OCI-M2 (cell line): Measurements from ENCODE around the gene DCHS1.
A peak's percentile ranks its signal among the peaks of the same experiment; 100 is the strongest.

Experiments
- DNase-seq: peaks from one replicate; lab custom pipeline; 2025; ENCODE audit not compliant: unreplicated experiment; lab: John Stamatoyannopoulos, UW

The DCHS1 gene

DNA sequence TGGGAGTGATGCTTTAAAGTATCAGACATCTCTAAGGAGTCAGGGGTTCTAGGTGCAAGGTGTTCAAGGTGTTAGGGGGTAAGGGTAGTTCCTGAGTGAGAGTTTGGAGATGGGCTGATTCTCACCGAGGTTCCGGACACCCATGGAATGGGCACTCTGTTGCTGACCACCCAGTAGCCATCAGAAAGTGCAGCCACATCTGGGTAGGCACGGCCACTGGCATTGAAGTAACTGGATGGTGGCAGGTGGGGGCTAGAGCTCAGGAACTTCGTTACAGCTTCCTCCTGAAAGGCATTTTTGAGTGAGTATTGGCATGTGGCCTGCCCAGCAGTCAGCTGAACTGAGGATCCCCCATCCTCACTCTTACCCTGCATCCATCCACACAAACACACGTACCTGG is 40.6 kb downstream of the DCHS1 start:
- no peak for DNase-seq

DNA sequence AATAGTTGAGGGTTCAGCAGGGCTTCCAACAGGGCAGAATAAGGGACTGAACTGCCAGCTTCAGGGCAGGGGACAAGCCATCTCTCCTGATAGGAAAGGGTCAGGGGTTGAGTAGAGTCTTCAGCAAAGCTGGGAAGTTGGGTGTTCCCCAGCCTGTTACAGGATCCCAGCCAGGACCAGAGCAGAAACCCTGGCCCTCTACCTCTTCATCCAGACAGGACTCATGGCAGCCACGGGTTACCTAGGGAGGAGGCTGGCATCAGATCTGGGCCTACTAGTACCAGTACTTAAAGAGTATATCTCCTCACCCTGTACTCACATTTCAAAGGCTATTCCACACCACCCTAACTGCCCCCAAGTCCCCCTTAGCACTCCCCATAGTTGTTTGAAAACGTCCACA is 41.2 kb downstream of the DCHS1 start:
- DNase-seq = no peak

DNA sequence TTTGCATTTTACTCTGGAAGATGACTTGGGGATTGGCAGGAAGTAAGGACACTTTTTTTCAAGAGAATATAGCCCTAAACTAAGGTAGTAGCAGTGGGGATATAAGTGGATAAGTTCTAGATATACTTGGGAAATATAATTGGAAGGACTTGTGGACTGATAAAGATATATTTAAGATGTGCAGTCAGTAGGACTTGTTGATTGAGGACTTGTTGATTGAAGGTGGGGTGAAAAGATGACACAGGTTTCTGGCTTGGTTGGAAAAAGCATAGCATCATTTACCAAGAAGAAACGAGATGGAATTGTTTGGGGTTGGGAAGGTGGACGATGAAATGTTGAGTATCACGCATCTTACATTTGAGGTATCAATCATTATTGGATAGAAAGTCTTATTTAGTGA is 42.1 kb downstream of the DCHS1 start:
- DNase-seq = no peak

DNA sequence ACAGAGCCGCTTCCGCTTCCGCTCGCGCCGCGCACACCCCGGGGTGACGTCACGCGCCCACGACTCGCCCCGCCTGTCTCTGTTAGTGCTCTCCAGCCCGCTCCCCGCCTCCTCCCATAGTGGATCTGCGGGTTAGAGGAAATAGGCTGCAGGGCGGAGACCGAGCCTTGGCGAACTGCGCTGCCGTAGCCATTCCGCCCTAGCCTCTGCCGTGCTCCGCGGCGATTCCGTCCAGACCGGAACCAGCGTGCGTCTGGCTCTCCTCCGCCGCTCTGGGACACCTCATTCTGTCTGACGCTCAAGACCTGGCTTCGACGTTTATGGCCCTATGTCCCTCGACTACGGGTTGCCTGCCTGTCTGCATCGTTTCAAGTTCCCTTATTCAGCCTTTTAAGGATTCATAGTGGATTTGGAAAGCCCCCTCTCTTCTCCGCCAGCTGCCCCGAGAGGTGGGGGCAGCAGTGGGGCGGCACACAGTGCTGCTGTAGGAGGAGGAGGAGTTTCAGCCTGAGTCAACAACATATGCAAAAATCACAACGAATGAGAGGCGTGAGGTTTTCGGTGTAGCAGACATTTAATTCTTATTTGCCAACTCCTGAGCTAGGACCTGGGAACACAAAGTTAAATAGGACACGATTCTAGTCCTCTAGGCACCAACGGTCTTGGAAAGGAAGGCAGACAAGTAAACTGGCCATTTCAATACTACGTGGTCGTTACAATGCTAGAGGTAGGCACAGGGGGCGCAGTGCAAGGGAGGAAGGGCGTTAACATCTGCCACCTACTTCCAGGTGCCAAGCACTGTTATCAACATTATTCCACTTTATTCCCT is 43.2 kb downstream of the DCHS1 start, which contains the start of gene TAF10:
TAF10 (minus strand) TSS at position 4 of the 829 bp plus-strand sequence. CDS start 27 bp downstream, outside the sequence.
- peak; percentile 51 for DNase-seq

GRCh38 chr11:6611963-6612212 is 43.7 kb downstream of the DCHS1 start:
- DNase-seq = no peak

- no peak for DNase-seq
These were observed 44.3 kb downstream of the DCHS1 start for GRCh38 chr11:6611092-6611962.

DNA sequence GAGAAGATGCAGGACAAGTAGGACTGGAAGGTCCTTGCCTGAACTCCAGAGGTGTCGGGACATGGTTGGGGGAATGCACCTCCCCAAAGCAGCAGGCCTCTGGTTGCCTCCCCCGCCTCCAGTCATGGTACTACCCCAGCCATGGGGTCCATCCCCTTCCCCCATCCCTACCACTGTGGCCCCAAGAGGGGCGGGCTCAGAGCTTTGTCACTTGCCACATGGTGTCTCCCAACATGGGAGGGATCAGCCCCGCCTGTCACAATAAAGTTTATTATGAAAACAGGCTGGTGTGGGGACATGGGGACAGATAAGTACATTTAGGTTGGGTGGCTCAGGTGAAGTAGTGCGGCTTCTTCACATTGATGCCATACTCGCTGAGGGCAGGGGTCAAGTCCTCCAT is 45.0 kb downstream of the DCHS1 start:
- DNase-seq = no peak

DNA sequence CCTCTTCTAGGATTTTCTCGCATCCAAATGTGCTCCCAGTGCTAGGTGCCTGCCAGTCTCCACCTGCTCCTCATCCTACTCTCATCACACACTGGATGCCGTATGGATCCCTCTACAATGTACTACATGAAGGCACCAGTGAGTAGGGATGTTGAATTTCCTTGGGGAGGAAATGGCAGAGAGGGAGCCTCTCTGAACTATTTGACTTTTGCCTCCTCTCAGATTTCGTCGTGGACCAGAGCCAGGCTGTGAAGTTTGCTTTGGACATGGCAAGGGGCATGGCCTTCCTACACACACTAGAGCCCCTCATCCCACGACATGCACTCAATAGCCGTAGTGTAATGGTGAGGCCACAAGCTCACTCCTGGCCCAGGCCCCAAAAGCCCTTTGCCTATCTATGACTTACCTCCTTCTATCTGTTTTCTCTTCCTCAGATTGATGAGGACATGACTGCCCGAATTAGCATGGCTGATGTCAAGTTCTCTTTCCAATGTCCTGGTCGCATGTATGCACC is 46.0 kb downstream of the DCHS1 start:
- DNase-seq = no peak

DNA sequence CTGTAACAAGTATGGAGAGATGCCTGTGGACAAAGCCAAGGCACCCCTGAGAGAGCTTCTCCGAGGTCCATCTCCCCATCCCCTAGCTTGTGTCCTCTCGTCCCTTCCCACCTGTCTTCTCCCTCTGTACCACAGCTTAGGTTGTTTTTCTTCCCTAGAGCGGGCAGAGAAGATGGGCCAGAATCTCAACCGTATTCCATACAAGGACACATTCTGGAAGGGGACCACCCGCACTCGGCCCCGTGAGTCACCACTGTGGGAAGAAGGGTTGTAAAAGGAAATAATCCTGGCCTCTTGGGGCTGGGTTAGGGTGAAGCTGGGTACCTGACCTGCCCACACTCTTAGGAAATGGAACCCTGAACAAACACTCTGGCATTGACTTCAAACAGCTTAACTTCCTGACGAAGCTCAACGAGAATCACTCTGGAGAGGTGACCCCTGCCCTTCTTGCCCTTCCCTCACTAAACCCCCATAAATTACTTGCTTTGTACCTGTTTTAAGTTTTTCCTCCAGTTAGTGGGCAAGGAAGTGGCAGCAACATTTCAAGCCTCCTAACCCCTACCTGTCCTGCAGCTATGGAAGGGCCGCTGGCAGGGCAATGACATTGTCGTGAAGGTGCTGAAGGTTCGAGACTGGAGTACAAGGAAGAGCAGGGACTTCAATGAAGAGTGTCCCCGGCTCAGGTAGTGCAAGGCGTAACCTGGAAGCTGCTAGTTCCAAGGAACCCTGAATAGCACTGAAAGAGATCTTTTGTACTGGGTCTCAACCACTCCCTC is 46.7 kb downstream of the DCHS1 start:
- no peak for DNase-seq

- no peak for DNase-seq
These were observed 47.6 kb downstream of the DCHS1 start for GRCh38 chr11:6608011-6608410.

- DNase-seq = no peak
These were observed 48.3 kb downstream of the DCHS1 start for GRCh38 chr11:6607190-6607795.

- peak; percentile 58 for DNase-seq
These were observed 49.0 kb downstream of the DCHS1 start for GRCh38 chr11:6606471-6607189.

- DNase-seq = no peak
These were observed 50.8 kb downstream of the DCHS1 start for GRCh38 chr11:6604790-6605189.

DNA sequence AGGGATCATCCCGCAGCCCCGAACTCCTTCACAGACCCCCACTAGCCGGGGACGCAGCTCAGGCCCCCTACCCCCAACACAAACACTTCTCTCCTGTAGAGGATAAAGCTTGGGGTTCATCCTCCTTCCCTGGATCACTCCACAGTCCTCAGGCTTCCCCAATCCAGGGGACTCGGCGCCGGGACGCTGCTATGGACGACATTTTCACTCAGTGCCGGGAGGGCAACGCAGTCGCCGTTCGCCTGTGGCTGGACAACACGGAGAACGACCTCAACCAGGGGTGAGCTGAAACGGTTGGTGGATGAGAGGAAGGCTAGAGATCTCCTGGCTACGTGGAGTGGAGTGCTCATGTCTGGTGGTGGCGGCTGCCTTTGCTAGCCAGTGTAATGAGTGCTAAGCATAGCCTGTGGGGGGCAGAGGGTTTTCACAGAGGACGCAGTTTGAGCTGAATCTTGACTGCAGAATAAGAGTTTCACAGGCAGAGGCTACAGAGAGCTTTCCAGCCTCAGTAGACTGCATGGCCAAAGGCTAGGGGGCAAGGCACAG is 51.5 kb downstream of the DCHS1 start:
- no peak for DNase-seq

- DNase-seq = peak; percentile 42
These were observed 52.1 kb downstream of the DCHS1 start, which contains the start of the genes ILK and RRP8 for GRCh38 chr11:6603287-6604080. ILK (plus strand) TSS chr11:6603774; CDS start chr11:6604272, 498 bp downstream. RRP8 (minus strand) TSS chr11:6603616; CDS start chr11:6603502, 114 bp downstream.

- DNase-seq = no peak
These were observed 53.3 kb downstream of the DCHS1 start for GRCh38 chr11:6602096-6602940.

GRCh38 chr11:6601041-6601461 is 54.6 kb downstream of the DCHS1 start:
- DNase-seq = no peak

- no peak for DNase-seq
These were observed 55.7 kb downstream of the DCHS1 start for GRCh38 chr11:6599881-6600390.
